GM11168 (cell line): ENCODE results near the gene KLRC4.
"Not testable (repeated sequence)": the region's sequence is repeated elsewhere in the genome, so short reads cannot be mapped to it uniquely, and the experiment has no call there.

Experiments used
- in situ Hi-C: fragments of 300-500 bp; cut with MboI; formaldehyde crosslinking; loops from one replicate; pipeline ENCODE4 v1.12.0; 2022; ENCODE audit warnings: low sequenced_read_pairs; ENCODE audit not compliant: unreplicated experiment

Gene KLRC4

GRCh38 chr12:10400829-10401228 is 8.7 kb downstream of the KLRC4 start:
- in situ Hi-C loops: no loop called here

- in situ Hi-C loops: no loop called here
Measured at GRCh38 chr12:10398168-10398567, 11.4 kb downstream of the KLRC4 start.

GRCh38 chr12:10397296-10397695 is 12.3 kb downstream of the KLRC4 start:
- in situ Hi-C loops: no loop called here

- in situ Hi-C loops: not testable (repeated sequence)
Measured at GRCh38 chr12:10396176-10396575, 13.4 kb downstream of the KLRC4 start.

- in situ Hi-C loops: no loop called here
Measured at GRCh38 chr12:10395390-10395998, 14.1 kb downstream of the KLRC4 start.

GRCh38 chr12:10394531-10395152 is 14.9 kb downstream of the KLRC4 start:
- in situ Hi-C loops: not testable (repeated sequence)

GRCh38 chr12:10393291-10393690 is 16.3 kb downstream of the KLRC4 start:
- in situ Hi-C loops: no loop called here

- in situ Hi-C loops: no loop called here
Measured at GRCh38 chr12:10392394-10392930, 17.1 kb downstream of the KLRC4 start.

GRCh38 chr12:10390991-10391390 is 18.6 kb downstream of the KLRC4 start:
- in situ Hi-C loops: not testable (repeated sequence)

GRCh38 chr12:10389904-10390303 is 19.7 kb downstream of the KLRC4 start, which contains the start of gene KLRK1:
Gene KLRK1, minus strand, starts transcription at chr12:10390041. Its CDS starts 1,231 bp downstream, at chr12:10388810.
- in situ Hi-C loops: no loop called here

- in situ Hi-C loops: no loop called here
Measured at GRCh38 chr12:10388624-10389413, 20.7 kb downstream of the KLRC4 start.

- in situ Hi-C loops: not testable (repeated sequence)
Measured at GRCh38 chr12:10387498-10387897, 22.1 kb downstream of the KLRC4 start.

- in situ Hi-C loops: no loop called here
Measured at GRCh38 chr12:10386857-10387256, 22.7 kb downstream of the KLRC4 start.

- in situ Hi-C loops: no loop called here
Measured at GRCh38 chr12:10385166-10385613, 24.4 kb downstream of the KLRC4 start.

- in situ Hi-C loops: no loop called here
Measured at GRCh38 chr12:10384191-10384590, 25.4 kb downstream of the KLRC4 start.

- in situ Hi-C loops: no loop called here
Measured at GRCh38 chr12:10381928-10382628, 27.5 kb downstream of the KLRC4 start.

GRCh38 chr12:10378737-10379136 is 30.8 kb downstream of the KLRC4 start:
- in situ Hi-C loops: not testable (repeated sequence)

GRCh38 chr12:10374624-10375018 is 34.9 kb downstream of the KLRC4 start:
- in situ Hi-C loops: loop anchor here (25.0 kb wide), 1 partner anchor 188 kb away; no protein-coding TSS in a partner anchor

- in situ Hi-C loops: loop anchor here (25.0 kb wide), 1 partner anchor 190 kb away; no protein-coding TSS in a partner anchor
Measured at GRCh38 chr12:10372559-10372958, 37.0 kb downstream of the KLRC4 start.

GRCh38 chr12:10371893-10372535 is 37.5 kb downstream of the KLRC4 start:
- in situ Hi-C loops: loop anchor here (25.0 kb wide), 1 partner anchor 190 kb away; no protein-coding TSS in a partner anchor
